Measurements from ENCODE around the gene ARG2.

- TF ChIP-seq, protein P1, sequence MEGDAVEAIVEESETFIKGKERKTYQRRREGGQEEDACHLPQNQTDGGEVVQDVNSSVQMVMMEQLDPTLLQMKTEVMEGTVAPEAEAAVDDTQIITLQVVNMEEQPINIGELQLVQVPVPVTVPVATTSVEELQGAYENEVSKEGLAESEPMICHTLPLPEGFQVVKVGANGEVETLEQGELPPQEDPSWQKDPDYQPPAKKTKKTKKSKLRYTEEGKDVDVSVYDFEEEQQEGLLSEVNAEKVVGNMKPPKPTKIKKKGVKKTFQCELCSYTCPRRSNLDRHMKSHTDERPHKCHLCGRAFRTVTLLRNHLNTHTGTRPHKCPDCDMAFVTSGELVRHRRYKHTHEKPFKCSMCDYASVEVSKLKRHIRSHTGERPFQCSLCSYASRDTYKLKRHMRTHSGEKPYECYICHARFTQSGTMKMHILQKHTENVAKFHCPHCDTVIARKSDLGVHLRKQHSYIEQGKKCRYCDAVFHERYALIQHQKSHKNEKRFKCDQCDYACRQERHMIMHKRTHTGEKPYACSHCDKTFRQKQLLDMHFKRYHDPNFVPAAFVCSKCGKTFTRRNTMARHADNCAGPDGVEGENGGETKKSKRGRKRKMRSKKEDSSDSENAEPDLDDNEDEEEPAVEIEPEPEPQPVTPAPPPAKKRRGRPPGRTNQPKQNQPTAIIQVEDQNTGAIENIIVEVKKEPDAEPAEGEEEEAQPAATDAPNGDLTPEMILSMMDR (IDR thresholded peaks at IDR 0.05; ENCODE audit: low read depth, low read length, missing input control), result no peak
- TF ChIP-seq TAF1 (conservative IDR thresholded peaks at IDR 0.05) (no peak), HNF4A (conservative IDR thresholded peaks at IDR 0.05) (no peak), SP1 (IDR thresholded peaks at IDR 0.05) (no peak), YY1 (IDR thresholded peaks at IDR 0.05) (no peak), FOXA1 (IDR thresholded peaks at IDR 0.05) (no peak), RAD21 (IDR thresholded peaks at IDR 0.05) (no peak), GABPA (IDR thresholded peaks at IDR 0.05 in 1 of 2, conservative IDR thresholded peaks at IDR 0.05 in 1 of 2) (no peak), JUND (IDR thresholded peaks at IDR 0.05) (no peak), FOXA2 (IDR thresholded peaks at IDR 0.05) (no peak)
- TF ChIP-seq, protein P2, sequence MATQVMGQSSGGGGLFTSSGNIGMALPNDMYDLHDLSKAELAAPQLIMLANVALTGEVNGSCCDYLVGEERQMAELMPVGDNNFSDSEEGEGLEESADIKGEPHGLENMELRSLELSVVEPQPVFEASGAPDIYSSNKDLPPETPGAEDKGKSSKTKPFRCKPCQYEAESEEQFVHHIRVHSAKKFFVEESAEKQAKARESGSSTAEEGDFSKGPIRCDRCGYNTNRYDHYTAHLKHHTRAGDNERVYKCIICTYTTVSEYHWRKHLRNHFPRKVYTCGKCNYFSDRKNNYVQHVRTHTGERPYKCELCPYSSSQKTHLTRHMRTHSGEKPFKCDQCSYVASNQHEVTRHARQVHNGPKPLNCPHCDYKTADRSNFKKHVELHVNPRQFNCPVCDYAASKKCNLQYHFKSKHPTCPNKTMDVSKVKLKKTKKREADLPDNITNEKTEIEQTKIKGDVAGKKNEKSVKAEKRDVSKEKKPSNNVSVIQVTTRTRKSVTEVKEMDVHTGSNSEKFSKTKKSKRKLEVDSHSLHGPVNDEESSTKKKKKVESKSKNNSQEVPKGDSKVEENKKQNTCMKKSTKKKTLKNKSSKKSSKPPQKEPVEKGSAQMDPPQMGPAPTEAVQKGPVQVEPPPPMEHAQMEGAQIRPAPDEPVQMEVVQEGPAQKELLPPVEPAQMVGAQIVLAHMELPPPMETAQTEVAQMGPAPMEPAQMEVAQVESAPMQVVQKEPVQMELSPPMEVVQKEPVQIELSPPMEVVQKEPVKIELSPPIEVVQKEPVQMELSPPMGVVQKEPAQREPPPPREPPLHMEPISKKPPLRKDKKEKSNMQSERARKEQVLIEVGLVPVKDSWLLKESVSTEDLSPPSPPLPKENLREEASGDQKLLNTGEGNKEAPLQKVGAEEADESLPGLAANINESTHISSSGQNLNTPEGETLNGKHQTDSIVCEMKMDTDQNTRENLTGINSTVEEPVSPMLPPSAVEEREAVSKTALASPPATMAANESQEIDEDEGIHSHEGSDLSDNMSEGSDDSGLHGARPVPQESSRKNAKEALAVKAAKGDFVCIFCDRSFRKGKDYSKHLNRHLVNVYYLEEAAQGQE (IDR thresholded peaks at IDR 0.05), result no peak
- TF ChIP-seq, protein P3, sequence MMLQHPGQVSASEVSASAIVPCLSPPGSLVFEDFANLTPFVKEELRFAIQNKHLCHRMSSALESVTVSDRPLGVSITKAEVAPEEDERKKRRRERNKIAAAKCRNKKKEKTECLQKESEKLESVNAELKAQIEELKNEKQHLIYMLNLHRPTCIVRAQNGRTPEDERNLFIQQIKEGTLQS (IDR thresholded peaks at IDR 0.05), result no peak
- TF ChIP-seq, protein P4, sequence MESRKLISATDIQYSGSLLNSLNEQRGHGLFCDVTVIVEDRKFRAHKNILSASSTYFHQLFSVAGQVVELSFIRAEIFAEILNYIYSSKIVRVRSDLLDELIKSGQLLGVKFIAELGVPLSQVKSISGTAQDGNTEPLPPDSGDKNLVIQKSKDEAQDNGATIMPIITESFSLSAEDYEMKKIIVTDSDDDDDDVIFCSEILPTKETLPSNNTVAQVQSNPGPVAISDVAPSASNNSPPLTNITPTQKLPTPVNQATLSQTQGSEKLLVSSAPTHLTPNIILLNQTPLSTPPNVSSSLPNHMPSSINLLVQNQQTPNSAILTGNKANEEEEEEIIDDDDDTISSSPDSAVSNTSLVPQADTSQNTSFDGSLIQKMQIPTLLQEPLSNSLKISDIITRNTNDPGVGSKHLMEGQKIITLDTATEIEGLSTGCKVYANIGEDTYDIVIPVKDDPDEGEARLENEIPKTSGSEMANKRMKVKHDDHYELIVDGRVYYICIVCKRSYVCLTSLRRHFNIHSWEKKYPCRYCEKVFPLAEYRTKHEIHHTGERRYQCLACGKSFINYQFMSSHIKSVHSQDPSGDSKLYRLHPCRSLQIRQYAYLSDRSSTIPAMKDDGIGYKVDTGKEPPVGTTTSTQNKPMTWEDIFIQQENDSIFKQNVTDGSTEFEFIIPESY (IDR thresholded peaks at IDR 0.05), result no peak
These were observed 581 bp downstream of the ARG2 start for GRCh38 chr14:67620217-67620785.

Measured in liver (tissue), 3 donors.